GM12891 (cell line): Measurements from ENCODE around the gene CYSRT1.

Experiments used
- PAX5 ChIP-seq: IDR thresholded peaks from 2 replicates; pipeline ENCODE4 v1.6.1; 2011; ENCODE audit warnings: low read length, moderate library complexity, mild to moderate bottlenecking; ENCODE audit not compliant: insufficient read depth, severe bottlenecking
- POLR2A ChIP-seq: IDR thresholded peaks from 2 replicates; pipeline ENCODE4 v1.6.1; 2011; ENCODE audit warnings: low read depth, low read length, control low read depth
- POLR2AphosphoS5 ChIP-seq: IDR thresholded peaks from 2 replicates; pipeline ENCODE4 v1.6.1; 2011; ENCODE audit warnings: low read depth, low read length, control low read depth
- SPI1 ChIP-seq: IDR thresholded peaks from 2 replicates; pipeline ENCODE4 v1.6.1; 2011; ENCODE audit warnings: low read depth, low read length, control low read depth
- TAF1 ChIP-seq: IDR thresholded peaks from 2 replicates; pipeline ENCODE4 v1.6.1; 2011; ENCODE audit warnings: low read depth, low read length, control low read depth

DNA sequence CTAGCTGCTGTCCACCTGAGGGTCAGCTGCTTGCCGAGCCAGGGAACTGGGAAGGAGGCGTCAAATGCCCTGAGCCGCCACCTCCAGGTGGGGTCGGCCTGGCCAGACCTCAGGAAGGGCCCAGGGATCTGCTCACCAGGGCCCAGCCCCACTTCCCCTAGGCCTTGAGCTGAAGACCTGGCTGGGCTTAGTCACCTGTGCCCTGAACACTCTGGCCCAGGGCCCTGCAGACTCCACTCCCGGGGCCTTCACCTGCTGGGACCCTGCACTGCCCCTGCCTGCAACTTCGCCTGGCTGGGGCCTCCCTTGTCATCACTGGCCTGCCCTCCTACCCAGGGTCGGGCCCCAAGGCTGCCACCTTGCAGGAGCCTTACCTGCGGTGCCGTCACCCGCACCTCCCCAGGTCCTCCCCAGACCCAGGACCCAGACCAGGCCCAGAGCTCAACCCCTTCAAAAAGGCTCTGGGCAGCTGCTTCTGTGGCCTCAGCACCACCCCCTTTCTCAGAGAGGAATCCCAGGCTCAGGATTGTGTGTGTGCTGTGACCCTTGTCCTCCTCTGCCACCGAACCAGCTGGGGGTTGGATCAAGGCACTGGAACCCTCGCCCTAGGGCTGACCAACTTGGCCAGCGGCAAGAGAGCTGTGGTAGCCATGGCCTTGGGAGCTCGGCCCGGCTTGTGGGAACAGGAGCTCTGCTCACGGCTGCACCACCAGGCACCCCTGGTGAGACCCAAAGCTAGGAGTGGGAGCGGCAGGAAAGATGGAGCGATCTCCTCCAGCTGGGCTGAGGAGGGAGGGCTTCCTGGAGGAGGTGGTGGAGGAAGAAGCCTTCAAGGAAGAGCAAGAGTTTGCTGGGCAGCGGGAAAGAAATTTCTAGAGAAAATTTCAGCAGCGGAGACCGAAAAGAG lies 29.0 kb downstream of the CYSRT1 start:
- TF ChIP-seq SPI1 (no peak), POLR2AphosphoS5 (no peak), POLR2A (no peak), TAF1 (no peak), PAX5 (no peak)
